ENCODE data around the gene DDI1.

DDI1 gene

GRCh38 chr11:104061853-104062521 is 25.5 kb downstream of the DDI1 start:
- H3K4me1 ChIP-seq = peaks cover 13% of the 10 kb centered on the region
- no peak for DNase-seq
- no peaks in the 10 kb centered on the region for H3K9me3 ChIP-seq
- H3K36me3 ChIP-seq = no peaks in the 10 kb centered on the region
- H3K27me3 ChIP-seq = no peaks in the 10 kb centered on the region
- H3K4me3 ChIP-seq (ENCODE audit: low read depth, low read length) = no peak overlapping the region
- no peak for TF ChIP-seq CTCF (IDR thresholded peaks at IDR 0.05; ENCODE audit: low read depth, low read length)

- peaks cover 22% of the 10 kb centered on the region for H3K4me1 ChIP-seq
- H3K4me3 ChIP-seq (ENCODE audit: low read depth, low read length) = no peak overlapping the region
- no peaks in the 10 kb centered on the region for H3K36me3 ChIP-seq
- no peaks in the 10 kb centered on the region for H3K27me3 ChIP-seq
- TF ChIP-seq CTCF (IDR thresholded peaks at IDR 0.05; ENCODE audit: low read depth, low read length) = no peak
- H3K9me3 ChIP-seq = no peaks in the 10 kb centered on the region
- DNase-seq = no peak
These were observed 27.7 kb downstream of the DDI1 start for GRCh38 chr11:104064034-104064630.

- H3K4me3 ChIP-seq (ENCODE audit: low read depth, low read length) = no peak overlapping the region
- H3K4me1 ChIP-seq = peaks cover 12% of the 10 kb centered on the region
- no peaks in the 10 kb centered on the region for H3K9me3 ChIP-seq
- no peak for DNase-seq
- no peak for TF ChIP-seq CTCF (IDR thresholded peaks at IDR 0.05; ENCODE audit: low read depth, low read length)
- H3K27me3 ChIP-seq = no peaks in the 10 kb centered on the region
- H3K36me3 ChIP-seq = no peaks in the 10 kb centered on the region
These were observed 31.1 kb downstream of the DDI1 start for GRCh38 chr11:104067534-104067933.

- Histone ChIP-seq H3K4me3 (ENCODE audit: low read depth, low read length) (no peak overlapping the region), H3K4me1 (no peaks in the 10 kb centered on the region), H3K9me3 (no peaks in the 10 kb centered on the region), H3K27me3 (no peaks in the 10 kb centered on the region), H3K36me3 (no peaks in the 10 kb centered on the region)
- peak; percentile 9 for DNase-seq
- TF ChIP-seq CTCF (IDR thresholded peaks at IDR 0.05; ENCODE audit: low read depth, low read length) = no peak
These were observed 37.7 kb downstream of the DDI1 start for GRCh38 chr11:104073950-104074705.

GRCh38 chr11:104075091-104075490 is 38.7 kb downstream of the DDI1 start:
- Histone ChIP-seq H3K27me3 (no peaks in the 10 kb centered on the region), H3K4me1 (no peaks in the 10 kb centered on the region), H3K36me3 (no peaks in the 10 kb centered on the region), H3K9me3 (no peaks in the 10 kb centered on the region), H3K4me3 (ENCODE audit: low read depth, low read length) (no peak overlapping the region)
- no peak for DNase-seq
- no peak for TF ChIP-seq CTCF (IDR thresholded peaks at IDR 0.05; ENCODE audit: low read depth, low read length)

GRCh38 chr11:104075706-104076105 is 39.3 kb downstream of the DDI1 start:
- no peaks in the 10 kb centered on the region for H3K27me3 ChIP-seq
- TF ChIP-seq CTCF (IDR thresholded peaks at IDR 0.05; ENCODE audit: low read depth, low read length) = no peak
- no peak overlapping the region for H3K4me3 ChIP-seq (ENCODE audit: low read depth, low read length)
- H3K4me1 ChIP-seq = no peaks in the 10 kb centered on the region
- no peaks in the 10 kb centered on the region for H3K9me3 ChIP-seq
- no peak for DNase-seq
- H3K36me3 ChIP-seq = no peaks in the 10 kb centered on the region
